Breast epithelium (tissue), 3 donors: ENCODE results near the gene JADE2.

Experiments used
- POLR2A ChIP-seq: fragments of 450-650 bp; IDR thresholded peaks from one replicate; pipeline ENCODE4 v1.6.1; 2016; ENCODE audit warnings: antibody characterized with exemption, mild to moderate bottlenecking, moderate library complexity
- TF ChIP-seq, protein P1 (sequence below), 3 donors: fragments of 450-650 bp; IDR thresholded peaks; one replicate each; pipeline ENCODE4 v1.5.1; 2016 to 2017; ENCODE audit warnings: antibody characterized with exemption in 3 of 3, mild to moderate bottlenecking in 3 of 3, moderate library complexity in 3 of 3

DNA sequence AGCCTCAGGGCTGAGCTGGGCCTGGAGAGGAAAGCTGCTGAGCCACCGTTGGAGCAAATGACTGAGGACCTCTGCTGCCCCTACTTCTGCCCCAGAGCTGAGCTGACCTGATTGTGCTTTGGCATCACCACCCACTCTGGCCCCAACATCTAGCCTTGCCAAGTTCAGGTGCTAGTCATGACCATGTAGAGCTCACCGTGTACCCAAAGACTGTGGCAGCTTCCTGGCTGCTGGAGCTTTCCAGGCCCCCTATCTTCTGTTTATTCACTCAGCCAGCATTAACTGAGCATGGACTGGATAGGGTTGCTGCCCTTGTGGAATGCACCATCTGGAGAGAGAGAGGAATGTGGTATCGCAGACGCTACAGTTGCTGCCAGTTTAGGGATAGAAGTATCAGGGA is 49.1 kb downstream of the JADE2 start:
- TF ChIP-seq, protein P1, sequence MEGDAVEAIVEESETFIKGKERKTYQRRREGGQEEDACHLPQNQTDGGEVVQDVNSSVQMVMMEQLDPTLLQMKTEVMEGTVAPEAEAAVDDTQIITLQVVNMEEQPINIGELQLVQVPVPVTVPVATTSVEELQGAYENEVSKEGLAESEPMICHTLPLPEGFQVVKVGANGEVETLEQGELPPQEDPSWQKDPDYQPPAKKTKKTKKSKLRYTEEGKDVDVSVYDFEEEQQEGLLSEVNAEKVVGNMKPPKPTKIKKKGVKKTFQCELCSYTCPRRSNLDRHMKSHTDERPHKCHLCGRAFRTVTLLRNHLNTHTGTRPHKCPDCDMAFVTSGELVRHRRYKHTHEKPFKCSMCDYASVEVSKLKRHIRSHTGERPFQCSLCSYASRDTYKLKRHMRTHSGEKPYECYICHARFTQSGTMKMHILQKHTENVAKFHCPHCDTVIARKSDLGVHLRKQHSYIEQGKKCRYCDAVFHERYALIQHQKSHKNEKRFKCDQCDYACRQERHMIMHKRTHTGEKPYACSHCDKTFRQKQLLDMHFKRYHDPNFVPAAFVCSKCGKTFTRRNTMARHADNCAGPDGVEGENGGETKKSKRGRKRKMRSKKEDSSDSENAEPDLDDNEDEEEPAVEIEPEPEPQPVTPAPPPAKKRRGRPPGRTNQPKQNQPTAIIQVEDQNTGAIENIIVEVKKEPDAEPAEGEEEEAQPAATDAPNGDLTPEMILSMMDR (IDR thresholded peaks at IDR 0.05): no peak
- TF ChIP-seq POLR2A: no peak
